CD4-positive, alpha-beta T cell treated with Interleukin-17A for 4 hours (primary cell): ENCODE results near the gene BNC2.

Experiments used
- DNase-seq: peaks from one replicate; pipeline ENCODE4 v3.0.0-alpha.2; 2020; ENCODE audit warnings: mixed read lengths

Gene BNC2

GRCh38 chr9:16623989-16624743, 246.3 kb downstream of the BNC2 start:
- DNase-seq: no peak

- DNase-seq: no peak
These were observed 247.9 kb downstream of the BNC2 start for GRCh38 chr9:16622541-16622940.

- DNase-seq: no peak
These were observed 250.5 kb downstream of the BNC2 start for GRCh38 chr9:16619914-16620520.

GRCh38 chr9:16619402-16619801, 251.1 kb downstream of the BNC2 start:
- no peak for DNase-seq

- no peak for DNase-seq
These were observed 251.9 kb downstream of the BNC2 start for GRCh38 chr9:16618524-16618923.

DNA sequence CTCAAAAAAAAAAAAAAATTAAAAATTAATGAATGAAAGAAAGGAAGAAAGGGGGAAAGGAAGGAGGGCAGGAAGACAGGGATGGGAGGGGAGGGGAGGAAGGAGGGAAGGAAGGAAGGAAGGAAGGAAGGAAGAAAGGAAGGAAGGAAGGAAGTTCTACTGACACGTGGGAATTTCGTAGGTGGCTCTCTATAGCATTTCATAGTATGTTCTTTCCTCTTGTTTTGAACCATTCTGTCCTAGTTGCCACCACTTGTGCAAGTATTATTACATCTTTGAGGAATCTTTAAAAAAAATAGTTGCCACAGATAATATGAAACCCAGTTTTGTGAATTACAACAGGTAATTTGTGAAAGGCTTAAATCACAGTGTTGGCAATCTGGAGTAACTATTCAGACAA, 253.8 kb downstream of the BNC2 start:
- DNase-seq: no peak

DNA sequence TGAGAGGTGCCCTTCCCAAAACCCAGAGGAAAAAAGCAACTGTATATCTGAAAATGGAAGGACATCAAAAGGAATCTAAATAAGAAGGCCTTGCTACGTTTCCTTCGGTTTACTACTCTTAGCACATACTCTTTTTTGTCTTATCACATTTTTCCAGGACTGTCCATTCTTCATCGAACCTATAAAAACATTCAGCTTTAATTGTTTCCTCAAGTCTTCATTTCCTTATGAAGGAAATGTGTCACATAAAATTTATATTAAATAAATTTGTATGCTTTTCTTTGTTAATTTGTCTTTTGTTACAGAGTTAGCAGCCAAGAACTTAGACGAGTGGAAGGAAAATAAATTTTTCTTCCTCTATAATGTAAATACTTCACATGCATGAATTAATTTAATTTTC, 255.0 kb downstream of the BNC2 start:
- DNase-seq: no peak

DNA sequence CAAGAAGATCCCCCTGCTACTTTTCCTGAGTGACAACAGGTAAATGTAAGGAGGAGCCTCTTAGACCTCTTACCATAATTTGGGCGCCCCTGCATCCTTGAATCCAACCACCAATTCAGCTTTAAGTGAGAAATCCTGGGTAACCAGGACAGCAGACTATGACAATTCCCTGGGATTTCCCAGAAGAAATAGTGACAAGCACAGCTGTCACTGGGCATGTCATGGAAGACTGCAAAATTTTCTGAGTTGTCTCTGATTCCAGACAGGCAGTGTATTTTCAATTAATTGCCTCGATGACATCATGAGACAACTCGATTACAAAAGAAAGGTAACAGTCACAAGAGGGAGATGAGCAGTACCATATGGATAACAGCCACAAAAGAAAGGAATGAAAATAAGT, 256.9 kb downstream of the BNC2 start:
- no peak for DNase-seq

GRCh38 chr9:16613051-16613450, 257.4 kb downstream of the BNC2 start:
- no peak for DNase-seq

- DNase-seq: no peak
These were observed 257.8 kb downstream of the BNC2 start for GRCh38 chr9:16612627-16613026.

DNA sequence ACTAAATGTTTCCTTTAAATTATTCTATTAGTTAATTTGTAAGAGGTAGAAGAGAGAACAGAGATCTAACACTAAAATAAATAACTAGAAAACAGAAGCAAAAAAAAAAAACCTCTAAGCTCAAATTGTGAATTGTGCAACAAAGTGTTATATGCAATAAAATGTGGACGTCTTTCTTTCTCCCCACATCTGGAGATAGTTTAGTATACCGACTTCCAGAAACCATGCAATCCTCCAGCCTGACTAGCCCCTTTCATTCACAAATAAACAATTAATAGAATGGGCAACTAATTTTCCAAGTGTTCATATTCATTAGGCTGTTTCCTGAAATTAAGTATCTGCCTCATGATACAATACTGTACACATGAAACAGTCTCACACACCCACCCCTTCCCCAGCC, 258.5 kb downstream of the BNC2 start:
- no peak for DNase-seq

- DNase-seq: no peak
These were observed 259.5 kb downstream of the BNC2 start for GRCh38 chr9:16611001-16611400.

DNA sequence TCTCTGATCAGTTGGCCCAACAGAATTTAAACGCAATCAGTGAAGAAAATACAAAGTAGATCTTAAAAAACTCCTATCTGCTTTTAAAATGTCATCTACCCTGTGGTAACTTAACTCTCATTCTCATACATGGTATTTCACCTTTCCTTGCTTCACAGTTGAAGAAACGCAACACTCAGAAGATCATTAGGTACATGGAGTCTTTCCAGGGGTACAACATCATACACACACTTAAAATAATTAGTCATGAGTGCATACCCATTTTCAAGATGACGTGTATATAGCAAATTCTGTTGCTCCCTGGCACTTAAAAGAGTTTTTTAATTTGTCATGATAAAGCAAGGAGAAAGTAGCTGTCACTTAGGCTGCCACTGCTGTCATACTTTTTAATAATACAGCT, 259.9 kb downstream of the BNC2 start:
- no peak for DNase-seq

DNA sequence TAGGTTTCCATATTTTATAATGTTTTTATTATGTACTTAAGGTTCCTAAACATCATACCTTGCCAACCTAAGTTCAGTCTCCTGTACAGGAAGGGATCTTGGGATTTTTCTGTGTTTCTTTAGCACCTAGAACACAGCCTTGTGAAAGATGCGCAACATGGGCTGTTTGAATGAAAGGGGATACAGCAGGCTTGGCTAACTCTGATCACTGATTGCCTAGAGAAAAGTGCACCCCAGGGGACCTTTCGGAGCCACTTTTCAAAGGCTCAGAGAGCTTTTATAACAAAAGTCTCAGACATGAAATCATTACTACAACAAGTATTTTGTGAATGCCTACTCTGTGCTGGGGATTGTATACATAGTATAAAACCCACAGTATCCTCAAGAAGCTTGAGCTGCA, 261.6 kb downstream of the BNC2 start:
- no peak for DNase-seq

DNA sequence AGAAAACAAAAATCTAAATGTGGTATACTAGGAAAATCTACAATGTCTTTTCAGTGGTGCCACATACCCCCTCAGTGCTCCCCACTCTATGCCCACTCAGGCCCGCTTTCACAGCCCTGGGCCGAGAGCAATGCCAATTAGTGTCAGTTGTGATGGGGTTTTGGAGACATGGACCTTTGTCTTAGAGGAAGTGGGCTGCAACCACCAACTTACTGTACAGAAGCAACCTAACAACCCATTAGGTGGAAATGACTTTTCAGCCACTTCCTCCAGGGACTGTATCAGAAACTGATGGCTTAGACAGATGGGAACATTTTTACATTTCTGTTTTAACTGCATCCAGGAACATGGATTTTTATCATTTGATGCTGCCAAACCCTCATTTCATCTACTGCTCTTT, 268.0 kb downstream of the BNC2 start:
- DNase-seq: no peak

GRCh38 chr9:16601991-16602390, 268.5 kb downstream of the BNC2 start:
- DNase-seq: no peak

DNA sequence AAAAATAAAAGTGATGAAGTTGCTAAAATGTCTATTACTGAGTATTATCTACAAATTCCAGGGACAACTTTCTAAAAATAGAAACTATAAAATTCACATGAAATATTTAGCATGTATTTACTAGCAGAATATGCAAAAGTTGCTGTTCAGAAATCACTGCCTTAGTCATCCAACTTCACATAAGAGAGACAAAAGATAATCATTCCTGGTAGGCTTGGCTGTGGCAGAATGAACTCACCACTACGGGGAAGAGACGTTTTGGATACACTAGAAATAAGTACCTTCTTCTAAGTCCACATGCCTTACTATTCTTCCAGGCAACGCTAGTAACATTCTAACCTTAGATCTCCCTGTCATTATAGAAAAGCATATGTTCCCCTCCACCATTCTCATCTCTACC, 272.2 kb downstream of the BNC2 start:
- DNase-seq: no peak

GRCh38 chr9:16597136-16597535, 273.3 kb downstream of the BNC2 start:
- no peak for DNase-seq

DNA sequence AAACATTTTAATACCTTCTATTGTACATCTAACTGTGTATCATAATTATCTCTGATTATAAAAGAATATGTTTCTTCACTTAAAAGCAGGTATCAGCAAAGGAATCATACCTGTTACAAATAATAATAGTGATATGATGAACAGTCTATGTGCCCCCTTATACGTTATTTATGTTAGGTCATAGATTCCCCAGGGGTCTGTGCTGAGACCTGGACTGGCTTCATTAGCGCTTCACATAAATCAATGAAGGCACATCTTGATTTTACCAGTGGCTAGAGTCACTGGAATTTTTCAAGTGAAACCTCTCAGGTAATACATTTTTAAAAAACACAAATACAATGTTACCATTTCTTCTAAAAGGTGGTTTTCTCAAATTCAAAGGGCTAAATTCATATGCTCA, 275.2 kb downstream of the BNC2 start:
- no peak for DNase-seq

DNA sequence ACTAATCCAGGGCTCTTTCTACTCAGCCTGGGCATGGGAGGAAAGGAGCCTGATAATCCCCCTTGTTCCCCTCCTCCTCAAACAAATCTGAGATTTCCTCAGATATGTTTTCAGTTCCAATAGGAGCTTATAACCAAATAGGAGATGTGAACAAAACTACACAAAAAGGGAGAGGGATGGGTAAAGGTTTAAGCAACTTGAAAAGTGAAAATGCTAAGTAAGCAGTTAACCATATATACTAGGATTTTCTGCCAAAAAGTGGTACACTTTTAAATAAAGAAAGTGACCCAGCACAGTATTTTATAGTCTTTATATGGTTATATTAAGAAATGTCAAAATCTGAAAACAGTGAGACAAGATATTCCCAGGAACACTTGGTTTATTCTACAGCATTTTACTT, 275.7 kb downstream of the BNC2 start:
- no peak for DNase-seq

GRCh38 chr9:16593746-16594145, 276.7 kb downstream of the BNC2 start:
- no peak for DNase-seq

DNA sequence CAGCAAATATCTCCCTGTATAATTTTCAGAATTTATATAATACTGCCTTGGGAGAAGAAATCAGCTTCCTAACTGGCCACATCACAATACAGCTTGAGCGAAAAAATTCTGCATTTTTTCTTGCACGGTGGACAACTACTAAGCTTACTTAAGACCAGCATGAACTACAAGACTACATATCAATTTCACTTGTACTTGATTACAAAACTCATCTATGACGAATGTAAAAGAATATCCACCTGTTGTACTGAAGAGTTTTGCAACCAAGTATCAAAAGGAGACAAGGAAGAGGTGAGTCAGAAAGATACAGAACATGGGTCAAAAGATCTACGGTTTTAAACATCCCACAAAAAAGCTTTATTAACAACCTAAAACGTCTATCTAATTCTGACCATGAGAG, 279.4 kb downstream of the BNC2 start:
- no peak for DNase-seq

GRCh38 chr9:16585591-16585990, 284.9 kb downstream of the BNC2 start:
- DNase-seq: no peak

DNA sequence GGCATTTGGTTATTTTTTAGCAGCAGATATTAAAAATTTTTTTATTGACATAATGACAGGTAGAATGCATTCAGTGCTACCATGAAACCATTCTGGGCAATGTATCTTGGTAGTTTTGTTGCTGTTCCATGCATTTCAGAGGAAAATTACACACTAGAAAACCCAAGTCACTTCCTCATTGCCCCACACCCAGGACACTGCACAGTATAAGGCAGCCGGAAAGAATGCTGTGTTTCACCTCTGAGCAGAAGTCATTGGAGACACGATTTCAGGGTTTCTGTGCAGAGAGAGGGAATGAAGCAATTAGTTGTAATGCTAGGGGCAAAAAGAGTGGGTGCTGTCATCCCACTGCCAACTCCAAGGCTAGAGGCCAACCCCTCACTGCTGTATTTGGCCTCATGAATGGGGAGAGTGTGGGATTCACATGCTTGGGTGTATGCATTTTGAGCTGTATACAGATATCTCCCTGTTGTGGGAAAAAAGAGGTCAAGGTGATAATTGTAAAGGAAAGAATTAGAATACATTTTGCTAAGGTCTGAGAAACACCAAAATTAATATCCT, 290.5 kb downstream of the BNC2 start:
- DNase-seq: no peak

- DNase-seq: no peak
These were observed 294.6 kb downstream of the BNC2 start for GRCh38 chr9:16575986-16576245.
